Tibial artery (tissue), 4 donors: ENCODE data around the gene SMG1.

Experiments
- DNase-seq, 2 donors: peaks; one replicate each; pipeline ENCODE4 v3.0.0-alpha.2; 2019
- H3K27ac ChIP-seq, 2 donors: fragments of 200-600 bp; sonication (generic) in 1 of 2; 1 replicate in 1 of 2; 2 replicates in 1 of 2; pipeline ENCODE4 v1.5.1; 2018 to 2019; ENCODE audit warnings: mild to moderate bottlenecking in 1 of 2
- H3K27me3 ChIP-seq, 2 donors: fragments of 200-600 bp; sonication (generic) in 1 of 2; one replicate each; pipeline versions ENCODE4 v1.5.1 to v1.6.0; 2016 to 2019
- H3K36me3 ChIP-seq, 3 donors: fragments of 200-600 bp; sonication (generic) in 2 of 3; one replicate each; pipeline ENCODE4 v1.5.1; 2016 to 2019; ENCODE audit warnings: mild to moderate bottlenecking in 2 of 3
- H3K4me1 ChIP-seq, 4 donors: fragments of 200-600 bp; sonication (generic) in 2 of 4; 1 replicate in 3 of 4; 2 replicates in 1 of 4; pipeline ENCODE4 v1.5.1; 2016 to 2019
- H3K4me3 ChIP-seq, 2 donors: fragments of 200-600 bp; sonication (generic) in 1 of 2; 1 replicate in 1 of 2; 2 replicates in 1 of 2; pipeline ENCODE4 v1.5.1; 2018 to 2019; ENCODE audit warnings: mild to moderate bottlenecking in 2 of 2
- H3K9me3 ChIP-seq, 3 donors: fragments of 200-600 bp; sonication (generic) in 1 of 3; one replicate each; pipeline ENCODE4 v1.5.1; 2016 to 2019
- intact Hi-C: fragments of 100-400 bp; cut with DNase I; formaldehyde crosslinking; loops from one replicate; pipeline ENCODE4 v1.15.0; 2023; ENCODE audit warnings: low total_unique reads
- TF ChIP-seq, protein P1 (sequence below), 2 experiments: fragments of 200-600 bp in 1 of 2; fragments of 450-650 bp in 1 of 2; IDR thresholded peaks; one replicate each; pipeline ENCODE4 v1.5.1; 2017 to 2019; ENCODE audit warnings: antibody characterized with exemption in 2 of 2, mild to moderate bottlenecking in 1 of 2, moderate library complexity in 1 of 2

Gene SMG1

DNA sequence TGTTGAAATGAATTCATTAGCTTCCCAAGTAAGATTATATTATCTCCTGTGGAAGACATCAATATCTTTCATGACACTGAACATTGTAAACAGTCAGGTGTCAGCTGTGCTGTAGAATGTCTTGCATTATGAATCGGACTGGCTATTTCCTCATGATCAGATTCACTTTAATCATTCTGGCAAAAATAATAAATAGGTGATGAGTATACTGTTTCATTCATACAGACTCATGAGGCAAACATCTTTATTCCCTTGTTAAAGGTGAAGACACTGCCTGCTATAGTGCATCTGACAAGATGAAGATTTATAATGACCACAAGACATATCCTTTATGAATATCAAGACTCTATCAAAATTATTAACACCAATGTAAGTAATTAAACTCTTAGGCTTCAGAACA is 73.6 kb downstream of the SMG1 start:
- DNase-seq, result no peak
- Histone ChIP-seq H3K9me3 (no peaks in the 10 kb centered on the region), H3K4me1 (no peaks in the 10 kb centered on the region), H3K36me3 (peaks cover 77 to 90% (median 85%) of the 10 kb centered on the region in 3 donors), H3K4me3 (no peak overlapping the region), H3K27me3 (no peaks in the 10 kb centered on the region), H3K27ac (no peak overlapping the region)
- intact Hi-C loops, result no loop called here
- TF ChIP-seq, protein P1, sequence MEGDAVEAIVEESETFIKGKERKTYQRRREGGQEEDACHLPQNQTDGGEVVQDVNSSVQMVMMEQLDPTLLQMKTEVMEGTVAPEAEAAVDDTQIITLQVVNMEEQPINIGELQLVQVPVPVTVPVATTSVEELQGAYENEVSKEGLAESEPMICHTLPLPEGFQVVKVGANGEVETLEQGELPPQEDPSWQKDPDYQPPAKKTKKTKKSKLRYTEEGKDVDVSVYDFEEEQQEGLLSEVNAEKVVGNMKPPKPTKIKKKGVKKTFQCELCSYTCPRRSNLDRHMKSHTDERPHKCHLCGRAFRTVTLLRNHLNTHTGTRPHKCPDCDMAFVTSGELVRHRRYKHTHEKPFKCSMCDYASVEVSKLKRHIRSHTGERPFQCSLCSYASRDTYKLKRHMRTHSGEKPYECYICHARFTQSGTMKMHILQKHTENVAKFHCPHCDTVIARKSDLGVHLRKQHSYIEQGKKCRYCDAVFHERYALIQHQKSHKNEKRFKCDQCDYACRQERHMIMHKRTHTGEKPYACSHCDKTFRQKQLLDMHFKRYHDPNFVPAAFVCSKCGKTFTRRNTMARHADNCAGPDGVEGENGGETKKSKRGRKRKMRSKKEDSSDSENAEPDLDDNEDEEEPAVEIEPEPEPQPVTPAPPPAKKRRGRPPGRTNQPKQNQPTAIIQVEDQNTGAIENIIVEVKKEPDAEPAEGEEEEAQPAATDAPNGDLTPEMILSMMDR (IDR thresholded peaks at IDR 0.05), result no peak

- Histone ChIP-seq H3K4me1 (no peaks in the 10 kb centered on the region), H3K9me3 (no peaks in the 10 kb centered on the region), H3K4me3 (no peak overlapping the region), H3K27me3 (no peaks in the 10 kb centered on the region), H3K36me3 (peaks cover 80 to 100% (median 81%) of the 10 kb centered on the region in 3 donors), H3K27ac (no peak overlapping the region)
- intact Hi-C loops, result no loop called here
- no peak for DNase-seq
- TF ChIP-seq, protein P1 (IDR thresholded peaks at IDR 0.05), result no peak
Measured at GRCh38 chr16:18846416-18846815, 79.8 kb downstream of the SMG1 start.

DNA sequence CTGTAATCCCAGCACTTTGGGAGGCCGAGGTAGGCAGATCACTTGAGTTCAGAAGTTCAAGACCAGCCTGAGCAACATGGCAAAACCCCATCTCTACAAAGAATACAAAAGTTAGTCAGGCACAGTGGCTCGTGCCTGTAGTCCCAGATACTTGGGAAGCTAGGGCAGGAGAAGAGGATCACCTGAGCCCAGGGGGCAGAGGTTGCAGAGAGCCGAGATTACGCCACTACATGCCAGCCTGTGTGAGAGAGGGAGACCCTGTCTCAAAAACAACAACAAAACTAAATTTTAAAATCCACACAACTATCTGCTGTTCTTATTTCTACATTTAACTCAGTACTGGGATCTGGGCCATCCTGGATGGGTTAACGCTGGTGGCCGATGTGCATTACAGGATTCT is 83.6 kb downstream of the SMG1 start:
- no peaks in the 10 kb centered on the region for H3K27me3 ChIP-seq
- H3K27ac ChIP-seq, result no peak overlapping the region
- intact Hi-C loops, result no loop called here
- H3K36me3 ChIP-seq, result peaks cover 75 to 100% (median 79%) of the 10 kb centered on the region in 3 donors
- H3K9me3 ChIP-seq, result no peaks in the 10 kb centered on the region
- no peaks in the 10 kb centered on the region for H3K4me1 ChIP-seq
- DNase-seq, result no peak
- TF ChIP-seq, protein P1 (IDR thresholded peaks at IDR 0.05), result no peak
- H3K4me3 ChIP-seq, result no peak overlapping the region

DNA sequence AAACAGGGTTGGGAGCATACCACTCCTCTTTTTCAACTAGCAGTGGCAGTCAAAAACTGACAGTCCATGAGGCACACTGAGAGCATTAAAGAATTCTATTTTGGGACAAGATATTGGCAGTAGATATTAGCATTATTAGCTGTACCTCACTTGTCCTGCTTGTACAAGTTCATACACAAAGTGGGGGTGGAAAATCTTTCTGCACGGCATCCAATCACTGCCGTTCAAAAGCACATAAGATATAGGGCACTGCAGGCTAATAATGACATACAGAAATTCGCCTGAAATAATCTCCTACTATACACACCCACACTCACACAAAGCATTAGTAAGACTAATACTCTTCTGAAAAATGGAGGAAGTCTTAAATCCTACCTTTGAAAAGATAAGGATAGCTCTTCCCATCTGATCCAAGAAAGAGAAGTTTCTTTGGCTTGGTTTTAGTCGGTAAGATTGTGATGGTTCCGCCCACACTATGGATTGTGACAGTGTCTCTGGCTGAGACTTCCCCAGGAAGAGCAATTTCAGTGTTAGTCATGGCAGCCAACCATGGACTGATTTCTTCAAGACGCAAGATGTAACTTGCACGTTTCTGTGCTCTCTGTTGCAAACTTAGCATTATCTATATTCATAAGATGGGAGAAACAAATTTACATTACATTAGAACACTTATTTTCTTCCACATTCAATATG is 84.2 kb downstream of the SMG1 start:
- DNase-seq, result no peak
- H3K36me3 ChIP-seq, result peaks cover 75 to 100% (median 79%) of the 10 kb centered on the region in 3 donors

GRCh38 chr16:18839555-18839954 is 86.7 kb downstream of the SMG1 start:
- Histone ChIP-seq H3K4me1 (no peaks in the 10 kb centered on the region), H3K4me3 (no peak overlapping the region), H3K27ac (no peak overlapping the region), H3K36me3 (peaks cover 78 to 100% (median 86%) of the 10 kb centered on the region in 3 donors), H3K9me3 (no peaks in the 10 kb centered on the region), H3K27me3 (no peaks in the 10 kb centered on the region)
- DNase-seq, result no peak
- intact Hi-C loops, result no loop called here
- TF ChIP-seq, protein P1 (IDR thresholded peaks at IDR 0.05), result no peak

More for the DNA sequence above, 84.2 kb downstream of the SMG1 start:
- Histone ChIP-seq H3K27me3 (no peaks in the 10 kb centered on the region), H3K4me3 (no peak overlapping the region), H3K9me3 (no peaks in the 10 kb centered on the region), H3K4me1 (no peaks in the 10 kb centered on the region), H3K27ac (no peak overlapping the region)
- TF ChIP-seq, protein P1 (IDR thresholded peaks at IDR 0.05), result no peak
- intact Hi-C loops, result no loop called here
